Right ventricle myocardium inferior (tissue), 1 donor: Measurements from ENCODE around the gene ADCY2. TPM values are rescaled to one million over a fixed set of nuclear protein-coding genes. Genes with fewer than 3 reads are reported as not detected.

Experiments used
- ATAC-seq: fragments of 200-7000 bp; cut with Tn5 transposase; one replicate; pipeline ENCODE4 v1.9.1; 2020; ENCODE audit warnings: mild to moderate bottlenecking, moderate library complexity
- DNase-seq: peaks from one replicate; pipeline ENCODE4 v3.0.0; 2021; ENCODE audit errors: missing footprints
- intact Hi-C: fragments of 100-400 bp; cut with DNase I; formaldehyde crosslinking; loops from one replicate; pipeline ENCODE4 v1.11.0; 2022
- total RNA-seq: library from RNA; stranded (reverse); fragmentation: NEBNext Ultra II Directional; extraction: Animal tissue kit (Norgen Biotek cat#: 25700); gene quantifications from one replicate; pipeline ENCODE4 v1.2.1, GENCODE V29; 2021
- donor health status: DM: no; HTN: yes; CAD: no; lungs with severe emphysema.

Gene ADCY2
- total RNA-seq, 1 donor from 2014 or later: 0.19 TPM

DNA sequence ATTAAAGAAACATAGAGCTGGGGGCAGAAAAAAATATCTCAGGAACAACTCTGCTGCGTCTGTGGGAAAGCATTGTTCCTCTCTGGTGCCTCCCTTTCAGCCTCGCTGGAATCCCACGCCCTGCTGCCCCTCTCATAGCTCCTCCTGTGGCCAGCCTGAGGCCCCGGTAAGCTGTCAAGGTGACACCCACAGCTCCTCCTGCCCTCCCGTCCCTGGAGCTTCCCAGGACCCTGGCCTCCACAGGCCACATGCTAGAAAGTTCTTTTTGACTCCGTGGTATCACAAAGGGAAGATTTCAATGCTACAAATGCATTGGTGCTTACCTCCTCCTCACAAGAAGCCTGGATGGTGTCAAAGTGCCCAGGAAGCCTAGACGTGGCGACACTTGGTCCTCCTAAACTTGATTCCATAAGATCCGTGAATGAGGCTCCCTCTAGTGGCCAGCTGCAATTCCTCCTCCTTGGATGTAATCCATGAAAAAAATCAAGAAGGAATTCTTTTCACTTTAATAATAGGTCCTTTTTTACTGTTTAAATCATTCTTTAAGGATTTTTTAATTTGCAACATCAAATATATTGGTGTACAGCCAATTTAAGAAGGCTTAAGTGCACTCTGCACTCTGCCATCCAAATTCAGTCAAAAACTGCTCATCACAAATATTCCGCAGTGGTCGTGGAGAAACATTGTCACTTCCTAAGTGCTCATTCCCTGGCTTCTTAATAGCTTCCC, 350.1 kb downstream of the ADCY2 start:
- ATAC-seq: no peak
- intact Hi-C loops: loop anchor here (5.0 kb wide), 1 partner anchor 979 kb away; no protein-coding TSS in a partner anchor
- peak; percentile 61 for DNase-seq

DNA sequence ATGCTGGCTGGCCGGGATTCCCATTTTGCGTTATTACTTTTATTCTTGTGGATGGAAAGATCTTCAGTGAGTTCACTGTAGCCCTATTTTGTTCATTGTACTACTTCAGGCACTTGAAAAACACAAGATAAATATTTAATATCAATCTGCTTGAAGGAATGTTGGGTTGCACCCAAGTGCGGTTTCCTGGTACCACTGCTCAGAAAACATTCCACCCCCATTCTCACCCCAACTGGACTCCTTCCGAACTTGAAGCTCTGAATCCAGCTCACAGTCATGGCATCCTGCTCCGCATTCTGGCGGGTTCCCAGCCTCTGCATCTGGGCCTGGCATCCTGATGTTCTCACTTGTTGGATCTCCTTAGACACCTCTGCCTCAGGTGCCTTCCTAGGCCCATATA, 351.8 kb downstream of the ADCY2 start:
- ATAC-seq (no peak), DNase-seq (no peak)
- intact Hi-C loops: loop anchor here (5.0 kb wide), 1 partner anchor 980 kb away; no protein-coding TSS in a partner anchor

DNA sequence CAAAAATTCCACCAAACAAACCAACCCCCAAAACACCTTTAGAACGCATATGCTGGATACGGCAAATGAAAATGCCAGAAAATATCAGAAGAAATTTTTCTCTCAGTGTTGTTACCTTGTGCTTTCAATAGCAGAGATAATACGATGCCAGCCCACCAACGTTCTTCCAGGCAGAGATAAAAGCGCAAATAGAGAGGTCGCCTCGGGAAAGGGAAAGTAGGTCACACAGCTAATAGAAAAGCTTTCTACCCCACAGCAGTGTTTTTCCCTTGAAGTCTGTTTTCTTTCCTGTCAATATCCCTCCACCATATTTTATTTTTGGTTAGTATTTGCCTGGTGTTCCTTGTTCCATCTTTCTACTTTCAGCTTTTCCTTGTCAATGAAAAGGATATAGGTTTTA, 353.7 kb downstream of the ADCY2 start:
- DNase-seq: no peak
- intact Hi-C loops: loop anchor here (5.0 to 10.0 kb wide), 2 partner anchors 982 to 1705 kb away; no protein-coding TSS in a partner anchor
- no peak for ATAC-seq

DNA sequence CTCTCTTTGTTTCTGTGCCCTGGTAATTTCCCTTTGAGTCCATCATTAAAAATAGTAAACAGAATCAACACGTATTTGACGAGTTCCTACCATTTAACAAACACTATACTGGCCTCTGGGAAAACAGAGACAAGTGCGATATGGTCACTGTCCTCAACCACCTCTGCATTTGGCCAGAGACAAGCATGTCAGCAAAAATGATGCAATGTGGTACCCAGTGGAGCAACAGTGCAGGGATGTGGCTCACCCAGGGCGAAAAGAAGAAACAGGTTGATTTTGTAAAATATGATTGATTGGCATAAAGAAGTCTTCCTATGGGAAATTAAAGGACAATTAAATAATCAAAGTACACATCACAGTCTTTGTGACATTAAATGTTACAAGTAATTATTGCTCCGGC, 355.9 kb downstream of the ADCY2 start:
- ATAC-seq: no peak
- intact Hi-C loops: loop anchor here (10.0 kb wide), 1 partner anchor 1703 kb away; no protein-coding TSS in a partner anchor
- no peak for DNase-seq

DNA sequence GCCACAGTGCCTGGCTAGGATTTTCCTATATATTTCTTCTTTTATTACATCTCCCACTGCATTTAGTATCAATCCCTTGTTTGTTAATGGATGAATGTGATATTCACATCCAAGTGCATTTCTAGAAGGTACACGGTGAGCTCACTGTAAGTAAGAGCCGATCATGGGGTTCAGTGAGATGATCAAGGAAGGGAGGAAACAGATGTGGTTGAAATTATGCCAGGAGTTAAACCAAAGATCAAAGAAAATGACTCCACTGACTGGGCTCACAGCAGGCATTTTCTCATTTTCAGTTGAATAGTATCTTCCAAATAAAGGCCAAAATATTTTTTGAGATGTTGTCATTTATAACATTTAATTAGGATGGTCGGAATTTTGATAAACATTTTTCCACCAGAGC, 357.2 kb downstream of the ADCY2 start:
- ATAC-seq: no peak
- intact Hi-C loops: loop anchor here (10.0 kb wide), 1 partner anchor 1702 kb away; no protein-coding TSS in a partner anchor

DNA sequence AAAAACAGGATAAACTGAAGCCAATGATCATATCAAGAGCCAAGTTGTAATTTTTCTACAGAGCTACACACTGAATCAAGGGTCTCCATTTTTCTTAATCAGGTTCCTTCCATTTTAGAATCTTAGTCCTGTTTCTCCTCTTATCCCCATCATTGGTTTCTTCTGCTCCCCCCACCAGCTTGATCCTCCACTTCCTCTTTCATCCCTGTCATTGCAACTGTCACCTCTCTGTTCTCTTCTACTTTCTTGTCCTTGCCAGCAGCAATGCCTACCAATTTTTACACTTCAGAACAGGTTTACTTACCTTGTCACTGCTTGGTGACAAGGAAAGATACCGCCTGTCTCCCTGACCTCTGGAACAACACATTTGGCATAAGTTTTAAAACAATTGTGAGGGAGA, 357.7 kb downstream of the ADCY2 start:
- intact Hi-C loops: loop anchor here (10.0 kb wide), 1 partner anchor 1701 kb away; no protein-coding TSS in a partner anchor
- ATAC-seq: no peak
- no peak for DNase-seq

More for the DNA sequence above, 357.2 kb downstream of the ADCY2 start:
- DNase-seq: no peak

DNA sequence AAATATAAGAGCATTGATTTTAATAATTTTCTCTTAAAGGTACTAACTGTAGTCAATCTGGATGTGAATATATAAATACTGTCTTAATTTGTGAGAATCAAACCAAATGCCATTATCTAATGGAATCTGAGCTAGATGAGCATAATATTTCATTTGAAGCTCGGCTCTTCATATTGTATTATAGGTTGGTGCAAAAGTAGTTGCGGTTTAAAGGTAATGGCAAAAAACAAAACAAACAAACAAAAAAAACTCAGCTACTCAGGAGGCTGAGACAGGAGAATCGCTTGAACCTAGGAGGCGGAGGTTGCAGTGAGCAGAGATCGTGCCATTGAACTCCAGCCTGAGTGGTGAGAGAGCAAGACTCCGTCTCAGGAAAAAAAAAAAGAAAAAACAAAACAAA, 358.6 kb downstream of the ADCY2 start:
- DNase-seq: no peak
- intact Hi-C loops: loop anchor here (10.0 kb wide), 1 partner anchor 1700 kb away; no protein-coding TSS in a partner anchor
- ATAC-seq: no peak

DNA sequence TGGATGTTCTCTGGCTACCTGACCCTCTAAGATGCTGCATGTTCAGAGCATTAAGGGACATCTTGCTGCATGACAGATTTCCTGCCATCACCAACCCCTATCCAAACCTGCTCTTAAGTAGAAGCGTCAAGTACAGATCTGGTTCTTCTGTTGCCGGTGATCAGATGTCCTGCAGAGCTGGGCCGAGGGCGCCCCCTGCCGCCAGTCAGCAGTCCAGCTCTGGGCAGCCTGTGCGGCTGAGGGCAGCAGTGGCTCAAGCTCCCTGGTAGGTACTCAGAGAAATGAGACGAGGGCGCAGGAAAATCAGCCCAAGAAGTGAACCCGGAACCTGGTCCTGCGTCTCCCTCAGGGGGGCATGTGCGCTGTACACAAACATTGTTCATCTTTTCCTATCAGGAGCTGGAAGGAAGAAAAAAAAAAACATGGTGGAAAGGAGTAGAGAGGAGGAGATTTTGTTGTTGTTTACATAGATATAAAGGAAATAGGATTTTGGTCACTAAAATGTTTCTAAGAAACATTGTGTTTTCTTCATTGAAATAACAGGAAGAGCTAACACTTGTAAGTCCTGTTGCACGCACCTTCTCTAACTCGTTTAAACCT, 359.2 kb downstream of the ADCY2 start:
- ATAC-seq: no peak
- no peak for DNase-seq

DNA sequence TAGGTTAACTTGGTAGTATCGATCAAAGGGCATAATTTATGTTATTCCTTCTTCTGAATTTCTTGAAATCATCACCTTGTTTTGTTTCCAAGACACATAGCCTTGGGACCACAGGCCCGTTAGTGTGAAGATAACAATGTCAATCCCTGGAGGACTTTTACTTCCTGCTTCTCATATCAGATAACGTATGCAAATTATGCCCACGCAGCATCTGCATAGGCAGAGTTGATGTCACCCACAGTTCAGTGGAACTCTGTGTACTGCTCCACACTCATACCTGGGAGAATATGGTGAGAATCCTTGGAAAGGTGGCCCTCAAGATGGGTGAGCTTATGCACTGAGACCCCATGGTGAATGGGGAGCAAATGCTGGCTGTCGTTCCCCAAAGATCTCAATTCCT, 360.0 kb downstream of the ADCY2 start:
- intact Hi-C loops: loop anchor here (10.0 kb wide), 1 partner anchor 1699 kb away; no protein-coding TSS in a partner anchor
- ATAC-seq (no peak), DNase-seq (no peak)

More for the DNA sequence above, 359.2 kb downstream of the ADCY2 start:
- intact Hi-C loops: loop anchor here (10.0 kb wide), 1 partner anchor 1700 kb away; no protein-coding TSS in a partner anchor

DNA sequence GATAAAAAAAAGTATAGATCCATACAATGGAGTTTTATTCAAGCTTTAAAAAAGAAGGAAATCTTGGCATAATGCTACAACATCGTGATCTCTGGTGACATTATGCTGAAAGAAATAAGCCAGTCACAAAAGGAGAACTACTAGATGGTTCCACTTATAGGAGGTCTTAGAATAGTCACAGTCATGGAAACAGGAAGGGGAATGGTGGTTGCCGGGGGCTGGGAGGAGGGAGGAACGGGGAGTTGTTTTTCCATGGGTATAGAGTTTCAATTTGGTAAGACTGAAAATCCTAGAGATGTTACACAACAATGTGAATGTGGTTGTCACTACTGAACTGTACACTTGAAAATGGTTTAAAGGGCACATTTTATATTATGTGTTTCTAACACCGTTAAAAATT, 360.5 kb downstream of the ADCY2 start:
- DNase-seq: no peak
- ATAC-seq: no peak
- intact Hi-C loops: loop anchor here (10.0 kb wide), 1 partner anchor 1698 kb away; no protein-coding TSS in a partner anchor

DNA sequence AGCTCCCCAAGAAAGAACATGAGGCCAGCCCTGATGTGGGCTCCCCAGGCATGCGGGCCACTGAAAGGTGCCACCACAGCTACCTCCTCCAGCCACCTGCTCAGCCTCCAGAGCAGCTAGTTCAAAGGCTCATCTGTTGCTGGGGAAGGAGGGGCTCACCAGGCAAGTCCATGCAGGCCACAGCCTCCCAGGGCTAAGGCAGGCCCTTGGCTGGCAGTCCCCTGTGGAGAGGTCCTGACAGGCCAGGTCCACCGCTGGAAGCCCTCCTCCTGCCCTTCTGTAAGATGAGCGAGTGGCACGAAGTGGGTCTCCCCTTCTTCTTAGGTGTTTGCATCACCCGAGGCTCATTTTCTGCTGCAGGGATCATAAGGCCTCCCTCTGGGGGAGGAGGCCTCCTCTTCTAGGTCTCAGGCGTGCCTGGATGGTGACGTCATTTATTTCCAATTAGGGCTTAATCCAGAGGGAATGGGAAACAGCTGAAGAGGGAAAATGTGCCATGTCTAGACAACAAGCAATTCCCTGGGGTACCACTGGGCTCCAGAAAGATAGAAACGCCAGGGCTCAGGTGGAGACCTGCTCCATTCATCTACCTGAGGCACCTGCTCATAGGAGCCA, 363.4 kb downstream of the ADCY2 start:
- ATAC-seq (no peak), DNase-seq (no peak)
- intact Hi-C loops: loop anchor here (10.0 kb wide), 1 partner anchor 1695 kb away; no protein-coding TSS in a partner anchor

DNA sequence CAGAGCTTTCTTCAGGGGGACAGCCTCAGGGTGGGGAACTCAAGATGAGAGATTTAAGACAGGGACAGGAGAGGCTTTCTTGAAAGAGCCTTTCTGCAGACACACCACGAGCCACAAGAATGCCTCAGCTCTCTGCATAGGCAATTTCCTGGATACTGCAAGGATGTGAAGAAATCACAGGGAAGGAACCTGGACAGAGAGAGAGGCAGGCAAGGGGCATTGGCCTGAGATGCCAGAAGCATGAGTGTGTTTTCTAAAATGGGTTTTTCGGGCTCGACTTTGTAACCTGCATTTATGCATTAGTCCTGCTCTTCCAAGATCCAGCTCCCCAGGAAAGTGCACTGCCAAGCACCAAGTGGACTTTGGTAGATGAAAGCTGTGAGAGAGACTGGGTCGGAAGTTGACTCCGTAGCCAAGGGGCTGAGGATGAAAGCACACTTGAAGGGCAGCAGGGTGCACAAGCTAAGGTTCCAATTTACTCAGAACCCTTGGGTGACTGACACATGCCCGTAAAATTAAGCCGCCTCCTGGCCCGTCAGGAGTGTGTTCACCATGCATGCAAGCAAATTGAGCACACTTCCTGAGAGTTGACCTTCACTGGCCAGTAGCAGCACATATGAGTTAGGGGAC, 364.1 kb downstream of the ADCY2 start:
- intact Hi-C loops: loop anchor here (10.0 kb wide), 1 partner anchor 1695 kb away; no protein-coding TSS in a partner anchor

DNA sequence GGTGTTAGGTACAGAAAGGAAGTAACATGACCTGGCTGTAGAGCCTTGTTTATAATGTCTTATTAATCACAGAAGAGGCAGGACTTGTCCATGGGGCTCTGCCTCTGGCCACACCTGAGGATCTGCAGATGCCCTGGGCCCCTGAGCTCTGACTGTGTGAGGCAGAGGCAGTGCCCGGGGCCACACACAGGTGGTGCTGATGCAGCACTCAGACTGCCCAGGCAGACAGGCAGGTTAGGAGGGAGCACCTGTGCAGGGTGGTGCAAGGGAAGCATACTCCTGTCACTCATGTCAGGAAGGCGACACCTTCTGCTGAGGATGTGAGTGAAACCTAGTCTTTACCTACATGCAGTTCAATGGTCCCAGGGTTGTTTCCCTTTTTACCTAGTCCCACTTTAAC, 366.3 kb downstream of the ADCY2 start:
- intact Hi-C loops: no loop called here
- ATAC-seq: no peak

More for the DNA sequence above, 364.1 kb downstream of the ADCY2 start:
- ATAC-seq (no peak), DNase-seq (no peak)

DNA sequence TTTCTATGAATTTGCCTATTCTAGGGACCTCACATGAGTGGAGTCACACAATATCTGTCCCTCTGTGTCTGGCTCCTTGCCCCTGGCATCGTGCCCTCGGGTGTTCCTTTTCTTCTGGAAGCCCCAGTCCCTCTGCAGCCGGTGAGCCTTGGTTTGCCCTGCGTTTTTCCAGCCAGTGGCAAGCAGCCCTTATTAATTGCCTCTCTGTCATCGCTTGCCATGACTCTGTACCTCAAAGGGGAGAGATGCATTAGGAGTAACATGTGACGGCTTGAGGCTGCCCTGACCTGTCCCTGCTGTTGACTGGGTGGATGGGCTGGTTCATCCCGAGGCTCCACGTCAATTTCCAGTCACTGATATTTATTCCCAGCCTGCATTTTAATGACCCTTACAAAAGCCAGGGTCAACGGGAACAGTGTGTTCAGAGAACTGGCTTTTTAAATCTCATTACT, 367.7 kb downstream of the ADCY2 start:
- intact Hi-C loops: no loop called here
- DNase-seq: no peak
- no peak for ATAC-seq

More for the DNA sequence above, 366.3 kb downstream of the ADCY2 start:
- DNase-seq: no peak

DNA sequence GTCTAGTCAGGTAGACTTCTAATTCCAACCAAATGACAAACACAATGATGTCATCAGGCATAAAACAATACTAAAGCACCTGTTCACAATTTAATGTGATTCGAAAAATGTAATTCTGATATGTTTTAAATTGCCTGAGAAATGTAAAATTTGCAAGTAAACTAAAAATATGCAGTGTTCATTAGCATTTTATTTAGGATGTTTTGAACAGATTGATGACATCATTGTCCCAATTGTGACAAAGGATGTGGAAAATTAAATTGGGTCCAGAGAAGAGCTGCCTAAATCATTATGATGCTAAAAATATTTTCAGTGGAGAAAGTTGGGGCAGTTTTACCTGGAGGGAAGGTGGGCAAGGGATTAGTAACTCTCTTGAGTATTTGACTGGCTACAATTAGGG, 368.5 kb downstream of the ADCY2 start:
- intact Hi-C loops: no loop called here
- ATAC-seq (no peak), DNase-seq (no peak)

DNA sequence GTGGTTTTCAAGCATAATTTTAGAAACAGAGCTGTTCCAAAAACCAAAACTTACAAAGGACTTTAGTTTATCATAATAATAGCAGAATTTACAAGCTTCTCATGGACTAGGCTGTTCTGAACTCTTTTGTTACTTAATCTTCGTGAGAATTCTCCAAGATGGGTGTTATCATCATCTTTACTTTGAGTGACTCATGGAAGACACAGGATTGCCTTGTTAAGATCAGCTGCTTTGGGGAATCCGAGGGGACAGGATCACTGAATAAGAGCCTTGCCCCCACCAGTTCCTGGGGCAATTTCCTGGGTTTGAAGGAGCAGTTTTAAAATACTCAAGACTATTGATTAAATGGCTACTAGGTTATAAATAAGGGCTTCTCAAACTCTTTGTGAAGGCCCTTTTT, 374.5 kb downstream of the ADCY2 start:
- intact Hi-C loops: no loop called here
- DNase-seq: no peak
- no peak for ATAC-seq

DNA sequence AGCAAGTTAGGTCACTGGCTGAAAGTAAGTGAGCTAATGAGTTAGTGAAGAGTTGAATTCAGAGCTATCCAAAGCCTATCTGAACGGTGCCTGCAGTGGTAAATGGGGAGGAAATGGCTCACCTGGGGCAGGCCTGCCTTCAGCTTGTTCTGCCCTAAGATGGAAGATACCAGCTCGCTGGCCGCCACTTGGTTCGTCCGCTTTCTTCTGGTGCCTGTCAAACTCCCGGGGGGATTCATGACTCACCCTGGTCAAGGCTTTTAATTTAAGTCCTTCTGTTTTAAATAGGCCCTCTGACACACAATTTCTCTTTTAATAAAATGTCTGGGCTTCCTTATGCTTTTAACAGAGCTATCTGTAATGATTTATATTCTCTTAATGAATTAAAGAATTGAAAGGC, 376.2 kb downstream of the ADCY2 start:
- DNase-seq (no peak), ATAC-seq (no peak)
- intact Hi-C loops: no loop called here

DNA sequence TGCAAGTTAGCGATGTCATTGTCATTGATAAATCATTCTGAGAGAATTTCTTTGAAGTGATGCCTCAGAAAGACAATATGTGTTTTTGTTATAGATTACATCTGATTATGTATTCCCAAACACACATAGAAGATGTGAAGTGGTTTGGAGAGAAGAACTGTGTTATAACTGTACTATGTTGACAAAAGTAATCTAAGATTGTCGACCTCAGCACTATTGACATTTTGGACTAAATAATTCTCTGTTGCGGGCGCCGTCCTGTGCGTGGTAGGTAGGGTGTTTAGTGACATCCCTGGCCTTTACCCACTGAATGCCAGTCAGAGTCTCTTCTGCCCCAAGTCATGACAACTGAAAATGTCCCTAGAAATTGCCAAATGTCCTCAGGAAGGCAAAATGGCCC, 377.2 kb downstream of the ADCY2 start:
- ATAC-seq: no peak
- intact Hi-C loops: no loop called here
- no peak for DNase-seq

DNA sequence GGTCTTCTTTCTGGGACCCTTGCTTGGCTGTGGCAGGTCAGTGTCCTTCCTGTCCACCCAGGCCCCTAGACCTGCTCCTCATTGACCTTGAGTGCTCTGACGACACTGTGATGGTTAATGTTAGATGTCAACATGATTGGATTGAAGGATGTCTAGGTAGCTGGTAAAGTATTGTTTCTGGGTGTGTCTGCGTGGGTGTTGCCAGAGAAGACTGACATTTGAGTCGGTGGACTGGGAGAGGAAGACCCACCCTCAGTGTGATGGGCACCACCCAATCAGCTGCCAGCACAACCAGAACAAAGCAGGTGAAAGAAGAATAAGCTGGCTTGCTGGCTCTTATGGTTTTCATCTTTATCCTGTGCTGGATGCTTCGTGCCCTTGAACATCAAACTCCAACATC, 380.5 kb downstream of the ADCY2 start:
- intact Hi-C loops: no loop called here
- no peak for ATAC-seq
- no peak for DNase-seq
